HepG2 (cell line): Measurements from ENCODE around the gene TBC1D22A. TPM values are rescaled to one million over a fixed set of nuclear protein-coding genes. Genes with fewer than 3 reads are reported as not detected.

ENCODE experiments used
- BORCS8-MEF2B ChIP-seq: sonication (generic); formaldehyde crosslinking; IDR thresholded peaks from 2 replicates; pipeline ENCODE4 v1.8.0; 2022; ENCODE audit warnings: mild to moderate bottlenecking, missing genetic modification reagents
- KDM5B ChIP-seq: sonication (generic); formaldehyde crosslinking; IDR thresholded peaks from 2 replicates; pipeline ENCODE4 v1.4.0; 2020; ENCODE audit warnings: missing genetic modification reagents, mild to moderate bottlenecking, borderline replicate concordance
- NCOR1 ChIP-seq: fragments of 200-600 bp; sonication (generic); IDR thresholded peaks from 2 replicates; pipeline ENCODE4 v1.7.0; 2017; ENCODE audit warnings: antibody characterized with exemption, low read length, borderline replicate concordance
- NR3C1 ChIP-seq: sonication (generic); formaldehyde crosslinking; IDR thresholded peaks from 2 replicates; pipeline ENCODE4 v1.4.0; 2020; ENCODE audit warnings: missing genetic modification reagents
- PAWR ChIP-seq: sonication (generic); formaldehyde crosslinking; IDR thresholded peaks from 2 replicates; pipeline ENCODE4 v1.4.0; 2020; ENCODE audit warnings: missing genetic modification reagents, mild to moderate bottlenecking, borderline replicate concordance
- SAP130 ChIP-seq: IDR thresholded peaks from 2 replicates; pipeline ENCODE4 v1.6.1; 2016; ENCODE audit warnings: low read depth
- SUZ12 ChIP-seq: fragments of 150-350 bp; IDR thresholded peaks from 2 replicates; pipeline ENCODE4 v1.6.1; 2014; ENCODE audit warnings: low read depth, low read length
- ZFY ChIP-seq: sonication (generic); formaldehyde crosslinking; IDR thresholded peaks from 2 replicates; pipeline ENCODE4 v1.4.0; 2020; ENCODE audit warnings: missing genetic modification reagents
- ZMYM2 ChIP-seq: sonication (generic); formaldehyde crosslinking; IDR thresholded peaks from 2 replicates; pipeline ENCODE4 v1.8.0; 2022; ENCODE audit warnings: mild to moderate bottlenecking, missing genetic modification reagents
- ZNF3 ChIP-seq: IDR thresholded peaks from 2 replicates; pipeline ENCODE4 v1.7.0; 2017; ENCODE audit warnings: inconsistent platforms
- ZNF780A ChIP-seq: sonication (generic); formaldehyde crosslinking; IDR thresholded peaks from 2 replicates; pipeline ENCODE4 v1.8.0; 2022; ENCODE audit warnings: mild to moderate bottlenecking, missing genetic modification reagents, moderate library complexity
- polyA plus RNA-seq, 8 experiments: library from polyadenylated mRNA; depleted of rRNA in 3 of 8; stranded (reverse) in 7 of 8; unstranded in 1 of 8; fragments of >200 nt; fragmentation: Illumina TruSeq in 4 of 8; extraction: Trizol in 4 of 8; gene quantifications; 2 replicates each; pipeline versions ENCODE4 v1.2.1 to v1.2.3, GENCODE V29; 2011 to 2016; ENCODE audit warnings: low read depth in 4 of 8, missing spikeins in 1 of 8, mixed read lengths in 1 of 8; ENCODE audit not compliant: insufficient read depth in 1 of 8
- total RNA-seq, 5 experiments: library from RNA; depleted of rRNA; stranded (reverse); fragments of >200 nt; fragmentation: Illumina TruSeq; extraction: Trizol; gene quantifications; 2 replicates each; pipeline ENCODE4 v1.2.3, GENCODE V29; 2016; ENCODE audit warnings: low read depth in 1 of 5
- TF ChIP-seq, protein P1 (sequence below): sonication (generic); formaldehyde crosslinking; IDR thresholded peaks from 2 replicates; pipeline ENCODE4 v1.4.0; 2020; ENCODE audit warnings: missing genetic modification reagents
- TF ChIP-seq, protein P2 (sequence below): sonication (generic); formaldehyde crosslinking; conservative IDR thresholded peaks from 2 replicates; pipeline ENCODE4 v1.8.0; 2022; ENCODE audit warnings: missing genetic modification reagents
- TF ChIP-seq, protein P3 (sequence below): sonication (generic); formaldehyde crosslinking; IDR thresholded peaks from 2 replicates; pipeline ENCODE4 v1.4.0; 2020; ENCODE audit warnings: missing genetic modification reagents
- TF ChIP-seq, protein P4 (sequence below): sonication (generic); formaldehyde crosslinking; IDR thresholded peaks from 2 replicates; pipeline ENCODE4 v1.5.1; 2020; ENCODE audit warnings: missing genetic modification reagents, mild to moderate bottlenecking, borderline replicate concordance
- TF ChIP-seq, protein P5 (sequence below): sonication (generic); formaldehyde crosslinking; IDR thresholded peaks from 2 replicates; pipeline ENCODE4 v1.5.0; 2020; ENCODE audit warnings: mild to moderate bottlenecking, missing genetic modification reagents, borderline replicate concordance
- TF ChIP-seq, protein P6 (sequence below): sonication (generic); formaldehyde crosslinking; IDR thresholded peaks from 2 replicates; pipeline ENCODE4 v1.4.0; 2020; ENCODE audit warnings: mild to moderate bottlenecking, missing genetic modification reagents

Gene TBC1D22A
- total and polyA plus RNA-seq, 2 of the 13 experiments (the other 11 are each of a cell fraction or from before 2014, with no cell fraction given): 17.3 to 18.0 TPM

DNA sequence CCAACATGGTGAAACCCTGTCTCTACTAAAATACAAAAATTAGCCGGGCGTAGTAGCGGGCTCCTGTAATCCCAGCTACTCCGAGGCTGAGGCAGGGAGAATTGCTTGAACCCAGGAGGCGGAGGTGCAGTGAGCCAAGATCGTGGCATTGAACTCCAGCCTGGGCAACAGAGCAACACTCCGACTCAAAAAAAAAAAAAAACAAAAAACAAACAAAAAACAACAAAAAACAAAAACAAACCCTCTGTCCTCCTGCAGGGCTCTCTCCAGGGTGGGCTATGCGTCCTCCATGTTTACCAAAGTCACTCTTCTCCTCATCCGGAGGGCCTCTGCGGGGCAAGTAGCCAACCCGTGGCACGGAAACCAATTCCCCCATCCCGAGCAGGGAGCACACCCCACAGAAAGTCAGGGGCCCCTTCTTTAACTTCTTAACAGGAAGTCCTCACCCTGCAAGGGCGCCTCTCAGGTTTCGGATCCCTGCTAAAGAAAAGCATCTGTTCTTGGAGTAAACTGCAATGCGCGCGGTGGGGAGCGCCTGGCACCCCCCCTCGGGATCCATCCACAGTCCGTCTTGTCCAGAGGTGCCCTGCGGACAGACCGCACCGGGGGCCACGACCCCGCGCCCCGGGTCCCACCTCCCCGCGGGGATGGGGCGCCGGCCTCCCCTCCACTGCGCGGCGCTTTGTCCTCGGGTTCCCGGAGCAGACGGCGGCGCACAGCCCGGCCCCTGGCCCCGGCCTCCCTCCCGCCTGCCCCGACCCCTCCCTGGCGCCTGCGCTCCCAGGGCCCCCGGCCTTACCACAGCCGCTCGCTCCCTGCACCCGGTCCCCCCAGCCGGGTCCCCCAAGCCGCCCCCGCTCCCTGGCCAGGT, 25.1 kb upstream of the TBC1D22A start (continued):
- TF ChIP-seq, protein P1, sequence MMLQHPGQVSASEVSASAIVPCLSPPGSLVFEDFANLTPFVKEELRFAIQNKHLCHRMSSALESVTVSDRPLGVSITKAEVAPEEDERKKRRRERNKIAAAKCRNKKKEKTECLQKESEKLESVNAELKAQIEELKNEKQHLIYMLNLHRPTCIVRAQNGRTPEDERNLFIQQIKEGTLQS (CRISPR knock-in tag): 0 out of 2 replicates have a peak, but pooled peaks have one; percentile 5
- TF ChIP-seq, protein P2, sequence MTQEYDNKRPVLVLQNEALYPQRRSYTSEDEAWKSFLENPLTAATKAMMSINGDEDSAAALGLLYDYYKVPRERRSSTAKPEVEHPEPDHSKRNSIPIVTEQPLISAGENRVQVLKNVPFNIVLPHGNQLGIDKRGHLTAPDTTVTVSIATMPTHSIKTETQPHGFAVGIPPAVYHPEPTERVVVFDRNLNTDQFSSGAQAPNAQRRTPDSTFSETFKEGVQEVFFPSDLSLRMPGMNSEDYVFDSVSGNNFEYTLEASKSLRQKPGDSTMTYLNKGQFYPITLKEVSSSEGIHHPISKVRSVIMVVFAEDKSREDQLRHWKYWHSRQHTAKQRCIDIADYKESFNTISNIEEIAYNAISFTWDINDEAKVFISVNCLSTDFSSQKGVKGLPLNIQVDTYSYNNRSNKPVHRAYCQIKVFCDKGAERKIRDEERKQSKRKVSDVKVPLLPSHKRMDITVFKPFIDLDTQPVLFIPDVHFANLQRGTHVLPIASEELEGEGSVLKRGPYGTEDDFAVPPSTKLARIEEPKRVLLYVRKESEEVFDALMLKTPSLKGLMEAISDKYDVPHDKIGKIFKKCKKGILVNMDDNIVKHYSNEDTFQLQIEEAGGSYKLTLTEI: no peak
- TF ChIP-seq NR3C1: no peak
- TF ChIP-seq, protein P3, sequence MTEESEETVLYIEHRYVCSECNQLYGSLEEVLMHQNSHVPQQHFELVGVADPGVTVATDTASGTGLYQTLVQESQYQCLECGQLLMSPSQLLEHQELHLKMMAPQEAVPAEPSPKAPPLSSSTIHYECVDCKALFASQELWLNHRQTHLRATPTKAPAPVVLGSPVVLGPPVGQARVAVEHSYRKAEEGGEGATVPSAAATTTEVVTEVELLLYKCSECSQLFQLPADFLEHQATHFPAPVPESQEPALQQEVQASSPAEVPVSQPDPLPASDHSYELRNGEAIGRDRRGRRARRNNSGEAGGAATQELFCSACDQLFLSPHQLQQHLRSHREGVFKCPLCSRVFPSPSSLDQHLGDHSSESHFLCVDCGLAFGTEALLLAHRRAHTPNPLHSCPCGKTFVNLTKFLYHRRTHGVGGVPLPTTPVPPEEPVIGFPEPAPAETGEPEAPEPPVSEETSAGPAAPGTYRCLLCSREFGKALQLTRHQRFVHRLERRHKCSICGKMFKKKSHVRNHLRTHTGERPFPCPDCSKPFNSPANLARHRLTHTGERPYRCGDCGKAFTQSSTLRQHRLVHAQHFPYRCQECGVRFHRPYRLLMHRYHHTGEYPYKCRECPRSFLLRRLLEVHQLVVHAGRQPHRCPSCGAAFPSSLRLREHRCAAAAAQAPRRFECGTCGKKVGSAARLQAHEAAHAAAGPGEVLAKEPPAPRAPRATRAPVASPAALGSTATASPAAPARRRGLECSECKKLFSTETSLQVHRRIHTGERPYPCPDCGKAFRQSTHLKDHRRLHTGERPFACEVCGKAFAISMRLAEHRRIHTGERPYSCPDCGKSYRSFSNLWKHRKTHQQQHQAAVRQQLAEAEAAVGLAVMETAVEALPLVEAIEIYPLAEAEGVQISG (CRISPR knock-in tag): peak; percentile 82
- TF ChIP-seq, protein P4, sequence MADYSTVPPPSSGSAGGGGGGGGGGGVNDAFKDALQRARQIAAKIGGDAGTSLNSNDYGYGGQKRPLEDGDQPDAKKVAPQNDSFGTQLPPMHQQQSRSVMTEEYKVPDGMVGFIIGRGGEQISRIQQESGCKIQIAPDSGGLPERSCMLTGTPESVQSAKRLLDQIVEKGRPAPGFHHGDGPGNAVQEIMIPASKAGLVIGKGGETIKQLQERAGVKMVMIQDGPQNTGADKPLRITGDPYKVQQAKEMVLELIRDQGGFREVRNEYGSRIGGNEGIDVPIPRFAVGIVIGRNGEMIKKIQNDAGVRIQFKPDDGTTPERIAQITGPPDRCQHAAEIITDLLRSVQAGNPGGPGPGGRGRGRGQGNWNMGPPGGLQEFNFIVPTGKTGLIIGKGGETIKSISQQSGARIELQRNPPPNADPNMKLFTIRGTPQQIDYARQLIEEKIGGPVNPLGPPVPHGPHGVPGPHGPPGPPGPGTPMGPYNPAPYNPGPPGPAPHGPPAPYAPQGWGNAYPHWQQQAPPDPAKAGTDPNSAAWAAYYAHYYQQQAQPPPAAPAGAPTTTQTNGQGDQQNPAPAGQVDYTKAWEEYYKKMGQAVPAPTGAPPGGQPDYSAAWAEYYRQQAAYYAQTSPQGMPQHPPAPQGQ (CRISPR knock-in tag): no peak
- no peak for TF ChIP-seq BORCS8-MEF2B (CRISPR knock-in tag)
- no peak for TF ChIP-seq SUZ12
- TF ChIP-seq PAWR: no peak
- peak; percentile 13; the same call in 1 of the 2 replicates for TF ChIP-seq ZFY (CRISPR knock-in tag)
- no peak for TF ChIP-seq ZNF3 (CRISPR knock-in tag)
- TF ChIP-seq, protein P5, sequence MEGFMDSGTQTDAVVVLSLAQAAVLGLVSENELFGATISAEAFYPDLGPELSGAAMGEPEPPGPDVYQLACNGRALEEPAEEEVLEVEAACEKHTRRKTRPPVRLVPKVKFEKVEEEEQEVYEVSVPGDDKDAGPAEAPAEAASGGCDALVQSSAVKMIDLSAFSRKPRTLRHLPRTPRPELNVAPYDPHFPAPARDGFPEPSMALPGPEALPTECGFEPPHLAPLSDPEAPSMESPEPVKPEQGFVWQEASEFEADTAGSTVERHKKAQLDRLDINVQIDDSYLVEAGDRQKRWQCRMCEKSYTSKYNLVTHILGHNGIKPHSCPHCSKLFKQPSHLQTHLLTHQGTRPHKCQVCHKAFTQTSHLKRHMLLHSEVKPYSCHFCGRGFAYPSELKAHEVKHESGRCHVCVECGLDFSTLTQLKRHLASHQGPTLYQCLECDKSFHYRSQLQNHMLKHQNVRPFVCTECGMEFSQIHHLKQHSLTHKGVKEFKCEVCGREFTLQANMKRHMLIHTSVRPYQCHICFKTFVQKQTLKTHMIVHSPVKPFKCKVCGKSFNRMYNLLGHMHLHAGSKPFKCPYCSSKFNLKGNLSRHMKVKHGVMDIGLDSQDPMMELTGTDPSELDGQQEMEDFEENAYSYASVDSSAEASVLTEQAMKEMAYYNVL: no peak
- TF ChIP-seq, protein P6, sequence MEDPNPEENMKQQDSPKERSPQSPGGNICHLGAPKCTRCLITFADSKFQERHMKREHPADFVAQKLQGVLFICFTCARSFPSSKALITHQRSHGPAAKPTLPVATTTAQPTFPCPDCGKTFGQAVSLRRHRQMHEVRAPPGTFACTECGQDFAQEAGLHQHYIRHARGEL (CRISPR knock-in tag): no peak
- TF ChIP-seq ZNF780A (CRISPR knock-in tag): no peak
- TF ChIP-seq SAP130 (CRISPR knock-in tag): peak; percentile 13
- no peak for TF ChIP-seq KDM5B (CRISPR knock-in tag)
- TF ChIP-seq NCOR1: no peak
- TF ChIP-seq ZMYM2: no peak
